Fibroblast of the aortic adventitia (primary cell): ENCODE results near the gene MED16. TPM values are rescaled to one million over a fixed set of nuclear protein-coding genes. Genes with fewer than 3 reads are reported as not detected.

Source experiments
- DNase-seq: peaks from one replicate; pipeline ENCODE4 v3.0.0-alpha.2; 2010; ENCODE audit warnings: low read depth
- H3K4me3 ChIP-seq: 2 replicates; pipeline ENCODE4 v1.5.1; 2011; ENCODE audit warnings: low read depth, mild to moderate bottlenecking, control low read depth, low read length, moderate library complexity
- total RNA-seq: library from RNA; depleted of rRNA; stranded (reverse); fragments of >200 nt; gene quantifications from 2 replicates; pipeline ENCODE4 v1.2.3, GENCODE V29; 2012; ENCODE audit warnings: low replicate concordance
- TF ChIP-seq, protein P1 (sequence below): IDR thresholded peaks from 2 replicates; pipeline ENCODE4 v1.5.1; 2011; ENCODE audit warnings: mild to moderate bottlenecking, low read length, control low read depth, inconsistent platforms; ENCODE audit not compliant: insufficient read depth

MED16 gene
- total RNA-seq, 1 donor, result 24.5 TPM

DNA sequence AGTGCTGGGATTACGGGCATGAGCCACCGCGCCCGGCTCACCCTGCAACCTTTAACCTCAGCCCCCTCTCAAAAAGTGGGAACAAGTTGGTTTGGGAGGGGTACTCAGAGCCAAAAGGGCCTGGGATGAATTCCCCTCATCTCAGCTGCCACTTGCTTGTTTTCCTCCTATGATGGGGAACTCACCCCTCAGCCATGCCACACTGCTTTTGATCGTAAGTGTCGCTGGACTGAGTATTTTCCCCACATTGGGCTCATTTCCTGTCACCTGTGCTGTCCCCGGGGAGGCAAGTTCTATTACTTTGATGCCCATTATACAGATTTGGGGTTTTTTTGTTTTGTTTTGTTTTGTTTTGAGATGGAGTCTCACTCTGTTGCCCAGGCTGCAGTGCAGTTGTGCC, 13.5 kb upstream of the MED16 start:
- no peak overlapping the region for H3K4me3 ChIP-seq
- DNase-seq, result no peak
- TF ChIP-seq, protein P1, sequence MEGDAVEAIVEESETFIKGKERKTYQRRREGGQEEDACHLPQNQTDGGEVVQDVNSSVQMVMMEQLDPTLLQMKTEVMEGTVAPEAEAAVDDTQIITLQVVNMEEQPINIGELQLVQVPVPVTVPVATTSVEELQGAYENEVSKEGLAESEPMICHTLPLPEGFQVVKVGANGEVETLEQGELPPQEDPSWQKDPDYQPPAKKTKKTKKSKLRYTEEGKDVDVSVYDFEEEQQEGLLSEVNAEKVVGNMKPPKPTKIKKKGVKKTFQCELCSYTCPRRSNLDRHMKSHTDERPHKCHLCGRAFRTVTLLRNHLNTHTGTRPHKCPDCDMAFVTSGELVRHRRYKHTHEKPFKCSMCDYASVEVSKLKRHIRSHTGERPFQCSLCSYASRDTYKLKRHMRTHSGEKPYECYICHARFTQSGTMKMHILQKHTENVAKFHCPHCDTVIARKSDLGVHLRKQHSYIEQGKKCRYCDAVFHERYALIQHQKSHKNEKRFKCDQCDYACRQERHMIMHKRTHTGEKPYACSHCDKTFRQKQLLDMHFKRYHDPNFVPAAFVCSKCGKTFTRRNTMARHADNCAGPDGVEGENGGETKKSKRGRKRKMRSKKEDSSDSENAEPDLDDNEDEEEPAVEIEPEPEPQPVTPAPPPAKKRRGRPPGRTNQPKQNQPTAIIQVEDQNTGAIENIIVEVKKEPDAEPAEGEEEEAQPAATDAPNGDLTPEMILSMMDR, result no peak

DNA sequence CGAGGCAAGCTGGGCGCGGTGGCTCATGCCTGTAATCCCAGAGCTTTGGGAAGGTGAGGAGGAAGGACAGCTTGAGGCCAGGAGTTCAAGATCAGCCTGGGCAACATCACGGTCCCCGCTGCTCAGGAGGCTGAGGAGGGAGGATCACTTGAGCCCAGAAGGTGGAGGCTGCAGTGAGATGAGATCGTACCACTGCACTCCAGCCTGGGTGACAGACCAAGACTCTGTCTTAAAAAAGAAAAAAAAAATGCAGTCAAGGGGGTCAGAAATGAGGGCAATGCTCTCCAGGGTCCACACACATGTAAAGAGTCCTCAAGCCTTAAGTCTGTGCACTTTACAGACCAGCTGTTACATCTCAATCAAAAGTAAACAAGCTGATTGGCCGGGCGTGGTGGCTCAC, 11.6 kb upstream of the MED16 start:
- TF ChIP-seq, protein P1, result no peak

DNA sequence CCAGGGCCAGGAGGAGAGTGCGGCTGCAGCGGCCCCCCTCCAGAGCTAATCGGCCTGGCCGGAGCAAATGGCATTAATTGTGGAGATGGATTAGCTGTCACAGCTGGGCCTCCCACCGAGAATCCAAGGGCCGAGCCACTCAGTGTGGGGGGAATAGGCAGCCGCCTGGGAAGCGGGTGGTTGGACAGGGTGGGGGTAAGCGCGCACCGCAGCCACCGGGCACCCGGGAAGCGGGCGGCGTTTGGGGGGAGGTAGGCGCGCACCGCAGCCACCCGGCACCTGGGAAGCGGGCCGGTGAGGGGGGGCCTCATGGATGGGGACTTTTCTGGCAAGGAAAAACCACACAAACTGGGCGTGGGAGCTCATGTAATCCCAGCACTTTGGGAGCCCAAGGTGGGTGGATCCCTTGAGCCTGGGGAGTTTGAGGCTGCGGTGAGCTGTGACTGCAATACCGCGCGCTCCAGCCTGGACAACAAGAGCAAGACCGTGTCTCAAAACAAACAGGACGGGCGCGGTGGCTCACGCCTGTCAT, 10.3 kb upstream of the MED16 start:
- DNase-seq, result no peak
- no peak overlapping the region for H3K4me3 ChIP-seq
- TF ChIP-seq, protein P1, result no peak

More for the DNA sequence above, 11.6 kb upstream of the MED16 start:
- DNase-seq, result no peak
- H3K4me3 ChIP-seq, result no peak overlapping the region

DNA sequence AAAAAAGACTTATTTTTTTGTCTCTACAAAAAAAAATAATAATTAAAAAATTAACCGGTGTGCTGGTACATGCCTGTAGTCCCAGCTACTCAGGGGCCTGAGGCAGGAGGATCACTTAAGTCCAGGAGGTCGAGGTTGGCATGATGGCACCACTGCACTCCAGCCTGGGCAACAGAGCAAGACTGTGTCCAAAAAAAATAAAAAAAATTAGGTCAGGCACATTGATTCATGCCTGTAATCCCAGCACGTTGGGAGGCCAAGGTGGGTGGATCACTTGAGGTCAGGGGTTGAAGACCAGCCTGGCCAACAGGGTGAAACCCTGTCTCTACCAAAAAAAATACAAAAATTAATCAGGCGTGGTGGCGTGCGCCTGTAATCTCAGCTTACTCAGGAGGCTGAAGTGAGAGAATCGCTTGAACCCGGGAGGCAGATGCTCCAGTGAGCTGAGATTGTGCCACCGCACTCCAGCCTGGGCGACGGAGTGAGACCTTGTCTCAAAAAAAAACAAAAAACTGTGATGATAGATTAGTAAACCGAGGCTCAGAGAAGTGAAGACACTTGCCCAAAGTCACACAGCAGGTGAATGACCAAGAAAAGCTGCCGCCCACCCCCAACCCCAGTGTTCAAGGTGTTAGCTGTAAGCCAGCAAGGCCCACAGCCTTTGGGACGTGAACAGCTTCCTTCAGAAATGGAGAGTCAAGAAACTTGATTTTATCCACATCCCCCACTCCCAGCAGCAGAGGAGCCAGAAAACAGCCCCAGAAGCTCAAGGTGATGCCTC, 9.6 kb upstream of the MED16 start:
- DNase-seq, result no peak
- H3K4me3 ChIP-seq, result no peak overlapping the region
- TF ChIP-seq, protein P1, result no peak

DNA sequence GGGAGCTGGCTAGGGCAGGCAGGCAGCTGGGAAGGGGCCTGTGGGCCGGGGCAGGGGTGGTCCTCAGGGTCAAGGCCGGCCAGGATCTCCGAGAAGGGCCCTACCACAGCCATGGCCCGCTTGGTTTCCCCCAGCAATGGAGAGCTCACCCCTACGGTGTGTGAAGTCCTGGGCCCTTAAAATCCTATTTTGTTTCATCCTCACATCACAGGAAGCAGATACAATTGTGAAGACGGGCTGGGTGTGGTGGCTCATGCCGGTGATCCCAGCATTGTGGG, 9.0 kb upstream of the MED16 start:
- no peak for DNase-seq
- no peak overlapping the region for H3K4me3 ChIP-seq
- TF ChIP-seq, protein P1, result no peak

DNA sequence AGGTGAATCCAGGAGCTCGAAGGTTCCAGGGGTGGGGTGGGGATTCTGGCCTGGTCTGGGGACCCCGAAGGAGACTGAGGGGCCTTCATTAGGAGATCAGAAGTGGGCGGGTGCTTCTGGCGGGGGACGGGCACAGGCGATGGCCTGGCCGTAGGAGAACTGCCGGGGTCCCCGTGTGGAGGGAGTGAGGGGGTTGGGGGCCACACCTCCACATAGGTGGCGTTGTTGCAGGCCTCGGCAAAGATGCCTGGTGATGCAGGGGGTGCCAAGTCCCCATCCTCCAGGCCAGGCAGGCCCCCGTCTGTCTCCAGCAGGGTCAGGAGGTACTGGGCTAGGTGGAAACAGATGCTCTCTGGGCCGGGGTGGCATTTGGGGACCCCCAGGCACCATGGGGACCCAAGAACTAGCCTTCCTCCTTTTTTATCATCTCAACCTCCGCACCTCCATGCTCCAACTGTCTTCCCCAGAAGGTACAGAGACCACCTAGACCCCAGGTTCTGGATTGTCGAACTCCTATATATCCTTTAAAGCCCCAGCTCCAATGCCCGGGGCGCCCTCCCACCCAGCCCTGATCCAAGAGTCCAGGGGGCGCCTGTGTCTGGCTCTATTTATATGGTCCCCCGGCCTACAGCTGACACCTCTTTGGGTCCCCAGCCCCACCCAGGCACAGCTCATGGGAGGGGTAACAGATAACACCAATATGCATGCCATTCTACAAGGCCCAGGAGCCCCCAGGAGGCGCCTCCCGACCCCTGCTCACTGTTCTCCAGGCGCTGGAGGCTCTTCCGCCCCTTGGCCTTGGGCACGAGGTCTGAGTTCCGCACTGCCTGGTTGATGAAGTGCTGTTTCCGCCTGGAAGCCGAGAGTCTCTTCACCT, 8.5 kb upstream of the MED16 start:
- no peak for DNase-seq
- H3K4me3 ChIP-seq, result no peak overlapping the region
- TF ChIP-seq, protein P1, result no peak
